DOHH2 (cell line): ENCODE results near the gene SLC6A17.

Experiments
- H3F3A ChIP-seq: fragments of 200-600 bp; sonication (generic), shearing (Covaris generic); 2 replicates; pipeline ENCODE4 v1.6.0; 2016; ENCODE audit warnings: antibody characterized with exemption, mild to moderate bottlenecking; ENCODE audit not compliant: control insufficient read depth, insufficient read depth
- H3K27ac ChIP-seq: fragments of 200-600 bp; sonication (generic); 2 replicates; pipeline ENCODE4 v1.5.1; 2014; ENCODE audit warnings: low read depth, mild to moderate bottlenecking, low read length, moderate library complexity
- H3K27me3 ChIP-seq: fragments of 200-600 bp; sonication (generic); 2 replicates; pipeline ENCODE4 v1.6.1; 2014; ENCODE audit warnings: mild to moderate bottlenecking, low read length, mixed read lengths; ENCODE audit not compliant: control insufficient read depth
- H3K36me3 ChIP-seq: fragments of 200-600 bp; sonication (generic); 2 replicates; pipeline ENCODE4 v1.6.1; 2014; ENCODE audit warnings: mild to moderate bottlenecking, low read length, moderate library complexity, mixed read lengths; ENCODE audit not compliant: control insufficient read depth
- H3K4me1 ChIP-seq: fragments of 200-600 bp; sonication (generic); 2 replicates; pipeline ENCODE4 v1.6.1; 2014; ENCODE audit warnings: mild to moderate bottlenecking, low read length, mixed read lengths; ENCODE audit not compliant: control insufficient read depth
- H3K4me2 ChIP-seq: fragments of 200-600 bp; sonication (generic); 2 replicates; pipeline ENCODE4 v1.6.0; 2014; ENCODE audit warnings: mild to moderate bottlenecking, low read length, moderate library complexity
- H3K4me3 ChIP-seq: fragments of 200-600 bp; sonication (generic); 2 replicates; pipeline ENCODE4 v1.5.1; 2014; ENCODE audit warnings: mild to moderate bottlenecking, low read length, mixed read lengths
- H3K79me2 ChIP-seq: fragments of 200-600 bp; sonication (generic); 2 replicates; pipeline ENCODE4 v1.6.1; 2014; ENCODE audit warnings: mild to moderate bottlenecking, low read length, mixed read lengths; ENCODE audit not compliant: control insufficient read depth
- H3K9me2 ChIP-seq: fragments of 200-600 bp; sonication (generic); replicated peaks from 2 replicates; pipeline ENCODE4 v1.6.1; 2014; ENCODE audit warnings: mild to moderate bottlenecking, low read length, mixed read lengths; ENCODE audit not compliant: control insufficient read depth
- H3K9me3 ChIP-seq: fragments of 200-600 bp; sonication (generic); 2 replicates; pipeline ENCODE4 v1.6.1; 2014; ENCODE audit warnings: antibody characterized with exemption, low read length, mixed read lengths; ENCODE audit not compliant: control insufficient read depth, insufficient read depth
- H4K20me1 ChIP-seq: fragments of 200-600 bp; sonication (generic); 2 replicates; pipeline ENCODE4 v1.6.0; 2014; ENCODE audit warnings: low read depth, mild to moderate bottlenecking, antibody characterized with exemption, low read length, moderate library complexity; ENCODE audit not compliant: control insufficient read depth, insufficient read depth
- CTCF ChIP-seq: fragments of 200-600 bp; sonication (generic); IDR thresholded peaks from one replicate; pipeline ENCODE4 v1.5.1; 2014; ENCODE audit warnings: antibody characterized with exemption, mild to moderate bottlenecking, low read depth, low read length; ENCODE audit not compliant: poor library complexity, severe bottlenecking
- EZH2phosphoT487 ChIP-seq: fragments of 200-600 bp; sonication (generic); IDR thresholded peaks from 2 replicates; pipeline ENCODE4 v1.6.1; 2017; ENCODE audit warnings: borderline replicate concordance, mild to moderate bottlenecking, antibody characterized with exemption, low read length, moderate library complexity, mixed read lengths

The SLC6A17 gene

GRCh38 chr1:110144366-110144765, 5.9 kb upstream of the SLC6A17 start:
- Histone ChIP-seq H4K20me1 (no peaks in the 10 kb centered on the region), H3K4me2 (no peak overlapping the region), H3K36me3 (no peaks in the 10 kb centered on the region), H3K79me2 (no peaks in the 10 kb centered on the region), H3F3A (no peaks in the 10 kb centered on the region), H3K4me3 (no peak overlapping the region), H3K9me3 (no peaks in the 10 kb centered on the region), H3K9me2 (no peaks in the 10 kb centered on the region), H3K27me3 (peaks cover 58% of the 10 kb centered on the region), H3K4me1 (no peaks in the 10 kb centered on the region), H3K27ac (no peak overlapping the region)
- TF ChIP-seq EZH2phosphoT487 (no peak), CTCF (no peak)

GRCh38 chr1:110148961-110149360, 1.3 kb upstream of the SLC6A17 start:
- Histone ChIP-seq H3K9me3 (no peaks in the 10 kb centered on the region), H3K4me3 (no peak overlapping the region), H3K36me3 (no peaks in the 10 kb centered on the region), H4K20me1 (no peaks in the 10 kb centered on the region), H3K4me2 (no peak overlapping the region), H3K4me1 (no peaks in the 10 kb centered on the region), H3F3A (no peaks in the 10 kb centered on the region), H3K27ac (no peak overlapping the region), H3K9me2 (no peaks in the 10 kb centered on the region), H3K79me2 (no peaks in the 10 kb centered on the region), H3K27me3 (peaks cover 60% of the 10 kb centered on the region)
- TF ChIP-seq EZH2phosphoT487 = no peak
- peak; percentile 56 for TF ChIP-seq CTCF

GRCh38 chr1:110151175-110151669, 928 bp downstream of the SLC6A17 start:
- Histone ChIP-seq H3K9me2 (no peaks in the 10 kb centered on the region), H3K9me3 (no peaks in the 10 kb centered on the region), H3K36me3 (no peaks in the 10 kb centered on the region), H3F3A (no peaks in the 10 kb centered on the region), H3K4me3 (no peak overlapping the region), H3K79me2 (no peaks in the 10 kb centered on the region), H3K4me2 (no peak overlapping the region), H3K27ac (no peak overlapping the region), H4K20me1 (no peaks in the 10 kb centered on the region), H3K27me3 (peaks cover 40% of the 10 kb centered on the region), H3K4me1 (no peaks in the 10 kb centered on the region)
- no peak for TF ChIP-seq CTCF
- TF ChIP-seq EZH2phosphoT487 = no peak
